GM12878 (cell line): Measurements from ENCODE around the gene CSRNP2. TPM values are rescaled to one million over a fixed set of nuclear protein-coding genes. Genes with fewer than 3 reads are reported as not detected.

ENCODE experiments used
- BCLAF1 ChIP-seq: fragments of 450-650 bp; IDR thresholded peaks from 2 replicates; pipeline ENCODE4 v1.6.1; 2017; ENCODE audit warnings: antibody characterized with exemption, mild to moderate bottlenecking, moderate library complexity
- DPF2 ChIP-seq: fragments of 450-650 bp; IDR thresholded peaks from 2 replicates; pipeline ENCODE4 v1.6.1; 2017; ENCODE audit warnings: mild to moderate bottlenecking
- GATAD2B ChIP-seq: fragments of 450-650 bp; conservative IDR thresholded peaks from 2 replicates; pipeline ENCODE4 v1.6.1; 2017; ENCODE audit warnings: low read depth, mild to moderate bottlenecking, moderate library complexity
- KAT2A ChIP-seq: conservative IDR thresholded peaks from 2 replicates; pipeline ENCODE4 v1.6.1; 2011; ENCODE audit warnings: low read depth, low read length; ENCODE audit not compliant: control insufficient read depth
- KDM1A ChIP-seq: fragments of 200-600 bp; sonication (generic); IDR thresholded peaks from 2 replicates; pipeline ENCODE4 v1.6.1; 2016; ENCODE audit warnings: borderline replicate concordance
- LARP7 ChIP-seq: fragments of 450-650 bp; IDR thresholded peaks from 2 replicates; pipeline ENCODE4 v1.6.1; 2017; ENCODE audit warnings: mild to moderate bottlenecking
- MYB ChIP-seq: fragments of 150-350 bp; IDR thresholded peaks from 2 replicates; pipeline ENCODE4 v1.6.1; 2014; ENCODE audit warnings: mild to moderate bottlenecking, low read depth, low read length, borderline replicate concordance
- NR2F1 ChIP-seq: fragments of 450-650 bp; conservative IDR thresholded peaks from 2 replicates; pipeline ENCODE4 v1.6.1; 2017; ENCODE audit warnings: mild to moderate bottlenecking
- POLR2A ChIP-seq: IDR thresholded peaks from 2 replicates; pipeline ENCODE4 v1.6.1; 2011; ENCODE audit warnings: low read depth, mild to moderate bottlenecking, low read length
- POLR2AphosphoS2 ChIP-seq: IDR thresholded peaks from 2 replicates; pipeline ENCODE4 v1.6.1; 2011; ENCODE audit warnings: low read depth, mild to moderate bottlenecking, low read length, improper control_type of control experiment, moderate library complexity
- POLR2AphosphoS5 ChIP-seq: IDR thresholded peaks from 2 replicates; pipeline ENCODE4 v1.6.1; 2011; ENCODE audit warnings: mild to moderate bottlenecking, low read length, inconsistent platforms
- RAD21 ChIP-seq: IDR thresholded peaks from 2 replicates; pipeline ENCODE4 v1.6.1; 2011; ENCODE audit warnings: mild to moderate bottlenecking, low read depth, low read length, moderate library complexity; ENCODE audit not compliant: insufficient read depth
- SMAD5 ChIP-seq: IDR thresholded peaks from 2 replicates; pipeline ENCODE4 v1.6.1; 2016; ENCODE audit warnings: antibody characterized with exemption, low read depth
- SMC3 ChIP-seq: IDR thresholded peaks from 2 replicates; pipeline ENCODE4 v1.6.1; 2011; ENCODE audit warnings: low read length, improper control_type of control experiment, borderline replicate concordance
- SPI1 ChIP-seq: IDR thresholded peaks from 2 replicates; pipeline ENCODE4 v1.6.1; 2011; ENCODE audit warnings: low read depth, mild to moderate bottlenecking, low read length, moderate library complexity, borderline replicate concordance; ENCODE audit not compliant: insufficient read depth
- SRF ChIP-seq, 2 experiments: IDR thresholded peaks; 2 replicates each; pipeline ENCODE4 v1.6.1; 2011; ENCODE audit warnings: low read depth in 2 of 2, low read length in 2 of 2, mild to moderate bottlenecking in 1 of 2, moderate library complexity in 1 of 2
- TCF12 ChIP-seq: IDR thresholded peaks from 2 replicates; pipeline ENCODE4 v1.6.1; 2011; ENCODE audit warnings: low read depth, mild to moderate bottlenecking, low read length
- TCF7 ChIP-seq: IDR thresholded peaks from 2 replicates; pipeline ENCODE4 v1.6.1; 2014; ENCODE audit warnings: antibody characterized with exemption, borderline replicate concordance
- USF1 ChIP-seq: IDR thresholded peaks from 2 replicates; pipeline ENCODE4 v1.6.1; 2011; ENCODE audit warnings: borderline replicate concordance, low read depth, mild to moderate bottlenecking, moderate library complexity, mixed read lengths, low read length; ENCODE audit not compliant: insufficient read depth; ENCODE audit errors: extremely low read length
- WRNIP1 ChIP-seq: IDR thresholded peaks from 2 replicates; pipeline ENCODE4 v1.6.1; 2011; ENCODE audit warnings: low read depth, low read length, improper control_type of control experiment, borderline replicate concordance
- polyA plus RNA-seq, 11 experiments: library from polyadenylated mRNA; depleted of rRNA in 4 of 11; unstranded in 6 of 11; stranded (reverse) in 5 of 11; fragments of >200 nt; fragmentation: Nextera tagmentation in 4 of 11; fragmentation: Illumina TruSeq in 1 of 11; extraction: Ambion mirVana in 4 of 11; extraction: Trizol in 1 of 11; gene quantifications; 1 replicate in 1 of 11; 2 replicates in 10 of 11; pipeline versions ENCODE4 v1.2.1 to v1.2.3, GENCODE V29; 2011 to 2016; ENCODE audit warnings: inconsistent platforms in 2 of 11, missing spikeins in 2 of 11, low read depth in 1 of 11
- total RNA-seq, 4 experiments: library from RNA; depleted of rRNA in 3 of 4; stranded (reverse); fragments of >200 nt in 3 of 4; fragmentation: Illumina TruSeq in 1 of 4; extraction: Trizol in 1 of 4; gene quantifications; 2 replicates each; pipeline versions ENCODE4 v1.2.1 to v1.2.3, GENCODE V29; 2013 to 2021
- TF ChIP-seq, protein P1 (sequence below): fragments of 450-650 bp; IDR thresholded peaks from 2 replicates; pipeline ENCODE4 v1.6.1; 2016; ENCODE audit warnings: mild to moderate bottlenecking
- TF ChIP-seq, protein P2 (sequence below): fragments of 450-650 bp; IDR thresholded peaks from 2 replicates; pipeline ENCODE4 v1.6.1; 2017; ENCODE audit warnings: mild to moderate bottlenecking, low read depth, inconsistent platforms; ENCODE audit not compliant: poor library complexity, severe bottlenecking

CSRNP2 gene
- total and polyA plus RNA-seq, 10 of the 15 experiments (the other 5 are each of a cell fraction or from before 2014, with no cell fraction given), result 1.2 to 12.1 (median 6.3) TPM

DNA sequence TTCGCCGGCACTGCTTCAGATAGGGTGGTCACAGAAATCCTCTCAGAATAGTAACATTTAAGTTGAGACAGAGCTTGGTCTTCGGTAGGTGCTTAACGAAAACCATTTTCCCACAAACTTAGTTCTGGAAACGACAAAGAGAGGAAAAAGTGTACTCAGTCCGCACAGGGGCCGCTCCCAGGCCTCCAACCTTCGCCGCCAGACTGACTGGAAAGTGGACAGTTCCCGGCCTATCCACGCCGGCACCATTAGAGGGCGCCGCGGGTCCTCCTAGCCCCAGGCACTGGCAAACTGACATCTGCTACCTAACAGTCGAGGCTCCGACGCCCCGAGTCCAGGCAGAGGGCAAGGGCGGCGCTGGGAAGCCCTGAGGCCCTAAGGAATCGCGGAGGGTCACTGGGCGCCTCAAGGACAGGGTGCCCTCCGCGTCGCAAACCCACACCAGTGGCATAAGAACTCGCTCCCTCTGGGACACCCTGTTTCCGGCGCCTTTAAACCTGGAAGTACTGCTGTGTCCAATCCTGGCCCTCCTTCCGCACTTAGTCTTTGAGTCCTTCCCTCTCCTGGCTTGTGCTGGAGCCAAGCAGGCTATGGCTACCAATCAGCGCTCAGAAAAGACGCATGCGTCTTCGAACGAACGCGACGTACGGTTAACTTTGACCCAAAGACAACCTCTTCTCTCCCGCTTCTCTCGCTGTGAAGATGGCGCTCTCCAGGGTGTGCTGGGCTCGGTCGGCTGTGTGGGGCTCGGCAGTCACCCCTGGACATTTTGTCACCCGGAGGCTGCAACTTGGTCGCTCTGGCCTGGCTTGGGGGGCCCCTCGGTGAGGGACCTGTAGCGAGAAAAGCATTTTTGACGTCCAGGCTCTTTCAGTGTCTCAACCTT lies 35.5 kb downstream of the CSRNP2 start, which contains the start of gene LETMD1 (continued):
- TF ChIP-seq, protein P1, sequence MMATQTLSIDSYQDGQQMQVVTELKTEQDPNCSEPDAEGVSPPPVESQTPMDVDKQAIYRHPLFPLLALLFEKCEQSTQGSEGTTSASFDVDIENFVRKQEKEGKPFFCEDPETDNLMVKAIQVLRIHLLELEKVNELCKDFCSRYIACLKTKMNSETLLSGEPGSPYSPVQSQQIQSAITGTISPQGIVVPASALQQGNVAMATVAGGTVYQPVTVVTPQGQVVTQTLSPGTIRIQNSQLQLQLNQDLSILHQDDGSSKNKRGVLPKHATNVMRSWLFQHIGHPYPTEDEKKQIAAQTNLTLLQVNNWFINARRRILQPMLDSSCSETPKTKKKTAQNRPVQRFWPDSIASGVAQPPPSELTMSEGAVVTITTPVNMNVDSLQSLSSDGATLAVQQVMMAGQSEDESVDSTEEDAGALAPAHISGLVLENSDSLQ, result peak; percentile 52; the same call in 1 of the 2 replicates
- TF ChIP-seq KDM1A, result no peak
- TF ChIP-seq TCF12, result peak; percentile 43; the same call in 1 of the 2 replicates
- TF ChIP-seq BCLAF1, result no peak
- TF ChIP-seq SPI1, result 0 out of 2 replicates have a peak, but pooled peaks have one; percentile 10
- TF ChIP-seq WRNIP1, result no peak
- TF ChIP-seq POLR2AphosphoS5, result peak; percentile 96
- TF ChIP-seq SRF (IDR thresholded peaks at IDR 0.05; ENCODE audit: low read depth in 2 of 2, low read length in 2 of 2), result 0 out of 4 replicates have a peak, but pooled peaks of 1 of the 2 experiments have one; percentile 16
- TF ChIP-seq MYB, result no peak
- peak; percentile 82 for TF ChIP-seq RAD21
- peak; percentile 93 for TF ChIP-seq SMAD5
- peak; percentile 77 for TF ChIP-seq NR2F1
- peak; percentile 65 for TF ChIP-seq SMC3
- no peak for TF ChIP-seq TCF7
- TF ChIP-seq, protein P2, sequence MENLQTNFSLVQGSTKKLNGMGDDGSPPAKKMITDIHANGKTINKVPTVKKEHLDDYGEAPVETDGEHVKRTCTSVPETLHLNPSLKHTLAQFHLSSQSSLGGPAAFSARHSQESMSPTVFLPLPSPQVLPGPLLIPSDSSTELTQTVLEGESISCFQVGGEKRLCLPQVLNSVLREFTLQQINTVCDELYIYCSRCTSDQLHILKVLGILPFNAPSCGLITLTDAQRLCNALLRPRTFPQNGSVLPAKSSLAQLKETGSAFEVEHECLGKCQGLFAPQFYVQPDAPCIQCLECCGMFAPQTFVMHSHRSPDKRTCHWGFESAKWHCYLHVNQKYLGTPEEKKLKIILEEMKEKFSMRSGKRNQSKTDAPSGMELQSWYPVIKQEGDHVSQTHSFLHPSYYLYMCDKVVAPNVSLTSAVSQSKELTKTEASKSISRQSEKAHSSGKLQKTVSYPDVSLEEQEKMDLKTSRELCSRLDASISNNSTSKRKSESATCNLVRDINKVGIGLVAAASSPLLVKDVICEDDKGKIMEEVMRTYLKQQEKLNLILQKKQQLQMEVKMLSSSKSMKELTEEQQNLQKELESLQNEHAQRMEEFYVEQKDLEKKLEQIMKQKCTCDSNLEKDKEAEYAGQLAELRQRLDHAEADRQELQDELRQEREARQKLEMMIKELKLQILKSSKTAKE, result peak; percentile 24
- TF ChIP-seq DPF2, result no peak
- TF ChIP-seq KAT2A, result no peak
- no peak for TF ChIP-seq USF1
- TF ChIP-seq GATAD2B, result peak; percentile 79
- TF ChIP-seq POLR2AphosphoS2, result peak; percentile 93; the same call in 1 of the 2 replicates
- TF ChIP-seq LARP7, result no peak
- peak; percentile 95 for TF ChIP-seq POLR2A
